22Rv1 (cell line): ENCODE measurements around the gene PYHIN1.

Experiments
- ZFX ChIP-seq: fragments of 450-650 bp; IDR thresholded peaks from 2 replicates; pipeline ENCODE4 v1.6.1; 2017; ENCODE audit warnings: antibody characterized with exemption, borderline replicate concordance
- TF ChIP-seq, protein P1 (sequence below): fragments of 450-650 bp; IDR thresholded peaks from 2 replicates; pipeline ENCODE4 v1.5.1; 2017; ENCODE audit warnings: mild to moderate bottlenecking

DNA sequence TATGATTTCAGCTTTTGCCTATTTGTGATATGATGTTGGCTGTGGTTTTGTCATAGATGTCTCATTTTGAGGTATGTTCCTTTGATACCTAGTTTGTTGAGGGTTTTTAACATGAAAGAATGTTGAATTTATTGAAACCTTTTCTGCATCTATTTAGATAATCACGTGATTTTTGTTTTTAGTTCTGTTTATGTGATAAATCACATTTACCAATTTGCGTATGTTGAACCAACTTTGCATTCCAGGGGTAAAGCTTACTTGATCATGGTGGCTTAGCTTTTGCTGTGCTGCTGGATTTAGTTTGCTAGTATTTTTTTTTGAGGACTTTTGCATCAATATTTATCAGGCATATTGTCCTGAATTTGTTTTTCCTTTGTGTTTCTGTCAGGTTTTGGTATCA, 51.9 kb downstream of the PYHIN1 start:
- TF ChIP-seq, protein P1, sequence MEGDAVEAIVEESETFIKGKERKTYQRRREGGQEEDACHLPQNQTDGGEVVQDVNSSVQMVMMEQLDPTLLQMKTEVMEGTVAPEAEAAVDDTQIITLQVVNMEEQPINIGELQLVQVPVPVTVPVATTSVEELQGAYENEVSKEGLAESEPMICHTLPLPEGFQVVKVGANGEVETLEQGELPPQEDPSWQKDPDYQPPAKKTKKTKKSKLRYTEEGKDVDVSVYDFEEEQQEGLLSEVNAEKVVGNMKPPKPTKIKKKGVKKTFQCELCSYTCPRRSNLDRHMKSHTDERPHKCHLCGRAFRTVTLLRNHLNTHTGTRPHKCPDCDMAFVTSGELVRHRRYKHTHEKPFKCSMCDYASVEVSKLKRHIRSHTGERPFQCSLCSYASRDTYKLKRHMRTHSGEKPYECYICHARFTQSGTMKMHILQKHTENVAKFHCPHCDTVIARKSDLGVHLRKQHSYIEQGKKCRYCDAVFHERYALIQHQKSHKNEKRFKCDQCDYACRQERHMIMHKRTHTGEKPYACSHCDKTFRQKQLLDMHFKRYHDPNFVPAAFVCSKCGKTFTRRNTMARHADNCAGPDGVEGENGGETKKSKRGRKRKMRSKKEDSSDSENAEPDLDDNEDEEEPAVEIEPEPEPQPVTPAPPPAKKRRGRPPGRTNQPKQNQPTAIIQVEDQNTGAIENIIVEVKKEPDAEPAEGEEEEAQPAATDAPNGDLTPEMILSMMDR: no peak
- no peak for TF ChIP-seq ZFX
